Endothelial cell of umbilical vein (primary cell): ENCODE results near the gene RPL36A. TPM values are rescaled to one million over a fixed set of nuclear protein-coding genes. Genes with fewer than 3 reads are reported as not detected.

Experiments used
- BruUV-seq: library from RNA; stranded (reverse); fragments of 400-500 nt; replicated peaks from 2 replicates; lab custom pipeline; 2021; lab: Mats Ljungman, UMichigan
- CTCF ChIA-PET: fragments of 300-600, 350-600 bp; sonication (Branson Sonifier 250); formaldehyde crosslinking; loops from one replicate; lab custom pipeline; 2021; ENCODE audit warnings: antibody characterized with exemption, inconsistent platforms; lab: Charles Lee
- POLR2A ChIA-PET: fragments of 300-600, 350-600 bp; sonication (Branson Sonifier 250); formaldehyde crosslinking; loops from one replicate; lab custom pipeline; 2021; ENCODE audit warnings: antibody characterized with exemption, inconsistent platforms; lab: Charles Lee
- DNase-seq: peaks from one replicate; pipeline ENCODE4 v3.0.0-alpha.2; 2011; ENCODE audit warnings: low read depth, low spot score
- FAIRE-seq: peaks from 2 replicates; lab custom pipeline; 2011; peaks lifted over from hg19 to GRCh38; lab: Jason Lieb, UNC
- H2AFZ ChIP-seq: 2 replicates; pipeline ENCODE4 v1.6.0; 2012; ENCODE audit warnings: low read depth, low read length, control low read depth, inconsistent platforms
- H3K27ac ChIP-seq: 2 replicates; pipeline ENCODE4 v1.5.1; 2011; ENCODE audit warnings: low read depth, mild to moderate bottlenecking, control low read depth, low read length, moderate library complexity; ENCODE audit not compliant: insufficient read depth
- H3K27me3 ChIP-seq, 2 experiments: 2 replicates each; pipeline versions ENCODE4 v1.6.0 to v1.6.1; 2011; ENCODE audit warnings: low read length in 2 of 2, mixed read lengths in 1 of 2; ENCODE audit not compliant: control insufficient read depth in 2 of 2, insufficient read depth in 2 of 2
- H3K36me3 ChIP-seq, 2 experiments: 2 replicates in 1 of 2; 3 replicates in 1 of 2; pipeline ENCODE4 v1.5.1; 2011; ENCODE audit warnings: low read length in 2 of 2, mild to moderate bottlenecking in 1 of 2, moderate library complexity in 1 of 2; ENCODE audit not compliant: control insufficient read depth in 2 of 2, insufficient read depth in 2 of 2; ENCODE audit errors: extremely low read depth in 1 of 2
- H3K4me1 ChIP-seq: 3 replicates; pipeline ENCODE4 v1.5.1; 2011; ENCODE audit warnings: mild to moderate bottlenecking, low read length; ENCODE audit not compliant: control insufficient read depth, insufficient read depth; ENCODE audit errors: extremely low read depth
- H3K4me2 ChIP-seq: 2 replicates; pipeline ENCODE4 v1.6.1; 2011; ENCODE audit warnings: low read length, control low read depth, mixed read lengths; ENCODE audit not compliant: insufficient read depth
- H3K4me3 ChIP-seq, 3 experiments: fragments of 200-600 bp in 1 of 3; sonication (generic), shearing (Covaris generic) in 1 of 3; replicated peaks in 1 of 3; 2 replicates each; pipeline ENCODE4 v1.5.1; 2011 to 2016; ENCODE audit warnings: control low read depth in 3 of 3, low read length in 3 of 3, mild to moderate bottlenecking in 2 of 3, inconsistent platforms in 1 of 3, low read depth in 1 of 3, moderate library complexity in 1 of 3; ENCODE audit not compliant: insufficient read depth in 1 of 3
- H3K79me2 ChIP-seq: 2 replicates; pipeline ENCODE4 v1.6.0; 2012; ENCODE audit warnings: low read length, inconsistent platforms; ENCODE audit not compliant: control insufficient read depth, insufficient read depth
- H3K9ac ChIP-seq: replicated peaks from 2 replicates; pipeline ENCODE3; 2011; ENCODE audit warnings: low read length, control low read depth; ENCODE audit not compliant: insufficient read depth; ENCODE audit errors: extremely low read depth
- H3K9me1 ChIP-seq: replicated peaks from 3 replicates; pipeline ENCODE4 v1.6.0; 2011; ENCODE audit warnings: mild to moderate bottlenecking, low read length; ENCODE audit not compliant: control insufficient read depth, insufficient read depth; ENCODE audit errors: extremely low read depth
- H3K9me3 ChIP-seq: replicated peaks from 2 replicates; pipeline ENCODE4 v1.5.1; 2012; ENCODE audit warnings: low read length, inconsistent platforms; ENCODE audit not compliant: control insufficient read depth, insufficient read depth
- H4K20me1 ChIP-seq: replicated peaks from 2 replicates; pipeline ENCODE3; 2011; ENCODE audit warnings: mild to moderate bottlenecking, low read length; ENCODE audit not compliant: control insufficient read depth, insufficient read depth; ENCODE audit errors: extremely low read depth
- CTCF ChIP-seq, 2 donors: IDR thresholded peaks; 1 replicate in 1 of 2; 2 replicates in 1 of 2; pipeline ENCODE4 v1.5.1; 2011; ENCODE audit warnings: low read length in 2 of 2, mild to moderate bottlenecking in 2 of 2, moderate library complexity in 2 of 2, control low read depth in 1 of 2, inconsistent platforms in 1 of 2, low read depth in 1 of 2; ENCODE audit not compliant: insufficient read depth in 1 of 2; ENCODE audit errors: extremely low read depth in 1 of 2
- EZH2 ChIP-seq: IDR thresholded peaks from 2 replicates; pipeline ENCODE4 v1.6.1; 2012; ENCODE audit warnings: borderline replicate concordance, low read depth, mild to moderate bottlenecking, moderate library complexity, low read length, inconsistent platforms; ENCODE audit not compliant: severe bottlenecking
- FOS ChIP-seq: IDR thresholded peaks from 2 replicates; pipeline ENCODE4 v1.6.1; 2011; ENCODE audit warnings: mild to moderate bottlenecking, low read length, moderate library complexity, borderline replicate concordance; ENCODE audit not compliant: insufficient read depth
- GATA2 ChIP-seq: IDR thresholded peaks from 2 replicates; pipeline ENCODE4 v1.7.0; 2011; ENCODE audit warnings: low read depth, mild to moderate bottlenecking, moderate library complexity, mixed read lengths, low read length; ENCODE audit not compliant: insufficient read length, insufficient read depth
- JUN ChIP-seq: IDR thresholded peaks from 2 replicates; pipeline ENCODE4 v1.6.1; 2011; ENCODE audit warnings: borderline replicate concordance, low read depth; ENCODE audit not compliant: insufficient read length, insufficient read depth
- MYC ChIP-seq: IDR thresholded peaks from one replicate; pipeline ENCODE4 v1.6.1; 2011; ENCODE audit warnings: mild to moderate bottlenecking, low read depth, low read length
- POLR2A ChIP-seq: IDR thresholded peaks from 2 replicates; pipeline ENCODE4 v1.6.1; 2012; ENCODE audit warnings: low read depth, mild to moderate bottlenecking, control low read depth, low read length
- POLR2AphosphoS5 ChIP-seq: IDR thresholded peaks from 2 replicates; pipeline ENCODE4 v1.6.1; 2012; ENCODE audit warnings: low read depth, mild to moderate bottlenecking, control low read depth, low read length, moderate library complexity; ENCODE audit not compliant: insufficient read depth
- dilution Hi-C: fragments of 300-500 bp; cut with MboI; formaldehyde crosslinking; loops from one replicate; pipeline ENCODE4 v1.15.0; 2019; ENCODE audit warnings: low sequenced_read_pairs; ENCODE audit not compliant: extremely low pct_ligation_motif_present
- intact Hi-C: fragments of 100-400 bp; cut with micrococcal nuclease; formaldehyde crosslinking; loops from one replicate; pipeline ENCODE4 v1.10.0; 2022
- polyA plus RNA-seq, 4 experiments: library from polyadenylated mRNA; depleted of rRNA in 3 of 4; stranded (reverse) in 3 of 4; unstranded in 1 of 4; fragments of >200 nt; gene quantifications; 2 replicates each; pipeline versions ENCODE4 v1.2.1 to v1.2.3, GENCODE V29; 2011 to 2012; ENCODE audit warnings: missing spikeins in 1 of 4
- total RNA-seq: library from RNA; stranded (reverse); gene quantifications from 2 replicates; pipeline ENCODE4 v1.2.3, GENCODE V29; 2021
- TF ChIP-seq, protein P1 (sequence below): IDR thresholded peaks from 2 replicates; pipeline ENCODE4 v1.6.1; 2011; ENCODE audit not compliant: insufficient read depth, insufficient read length

The RPL36A gene
- total and polyA plus RNA-seq, 2 donors (not counting 3 experiments of a cell fraction or from before 2014, with no cell fraction given) = 284 to 1,196 TPM

GRCh38 chrX:101348452-101349192 is 42.2 kb upstream of the RPL36A start, which contains the start of gene TIMM8A:
Gene TIMM8A (minus strand): TSS chrX:101348742. CDS start chrX:101348664, 78 bp downstream.
- TSS peak; percentile 92 for BruUV-seq
- no peaks in the 10 kb centered on the region for H3K36me3 ChIP-seq
- peak within 1 kb of the TSS; percentile 89 for H3K9ac ChIP-seq
- no peaks in the 10 kb centered on the region for H3K9me1 ChIP-seq
- dilution Hi-C loops = no loop called here
- peak within 1 kb of the TSS; percentile 77 for H2AFZ ChIP-seq
- no peaks in the 10 kb centered on the region for H3K27me3 ChIP-seq
- peak; percentile 95 for FAIRE-seq
- peak within 1 kb of the TSS; percentile 84 for H3K27ac ChIP-seq
- intact Hi-C loops = loop anchor here (2.0 to 5.0 kb wide), 2 partner anchors 42 to 526 kb away; partner anchors contain the start of genes CSTF2 and RPL36A
- peak within 1 kb of the TSS; percentile 78 to 87 (median 85) for H3K4me3 ChIP-seq
- no peak for TF ChIP-seq CTCF (IDR thresholded peaks at IDR 0.05; ENCODE audit: extremely low read depth in 1 of 2, insufficient read depth in 1 of 2, low read depth in 1 of 2, low read length in 2 of 2)
- TF ChIP-seq JUN = no peak
- no peak for TF ChIP-seq FOS
- peak; percentile 49 for TF ChIP-seq POLR2A
- peak; percentile 80 for TF ChIP-seq POLR2AphosphoS5
- peak; percentile 71 for TF ChIP-seq MYC
- TF ChIP-seq EZH2 = no peak
- TF ChIP-seq GATA2 = no peak
- TF ChIP-seq, protein P1, sequence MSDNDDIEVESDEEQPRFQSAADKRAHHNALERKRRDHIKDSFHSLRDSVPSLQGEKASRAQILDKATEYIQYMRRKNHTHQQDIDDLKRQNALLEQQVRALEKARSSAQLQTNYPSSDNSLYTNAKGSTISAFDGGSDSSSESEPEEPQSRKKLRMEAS = peak; percentile 55
- H3K9me3 ChIP-seq = no peaks in the 10 kb centered on the region
- peak within 1 kb of the TSS; percentile 85 for H3K4me2 ChIP-seq
- H3K79me2 ChIP-seq = peaks cover 31% of the 10 kb centered on the region
- CTCF ChIA-PET = interaction anchor here (0.6 to 1.5 kb wide), 2 partner anchors 9 to 42 kb away, joined by 4 to 6 read pairs; partner anchors contain the start of gene RPL36A
- no peaks in the 10 kb centered on the region for H4K20me1 ChIP-seq
- DNase-seq = peak; percentile 74
- POLR2A ChIA-PET = interaction anchor here (1.8 kb wide), 1 partner anchor 42 kb away, joined by 14 read pairs; the partner anchor contains the start of gene RPL36A
- H3K4me1 ChIP-seq = no peaks in the 10 kb centered on the region
